HG03039 (cell line): ENCODE data around the gene CNGA1.

ENCODE experiments used
- ATAC-seq: cut with Tn5 transposase; IDR thresholded peaks from one replicate; pipeline ENCODE4 v1.9.1; 2021; ENCODE audit warnings: mild to moderate bottlenecking, moderate library complexity; ENCODE audit not compliant: unreplicated experiment

The CNGA1 gene

GRCh38 chr4:48016141-48017107 lies at the start of gene CNGA1, which contains the start of gene NIPAL1:
Gene CNGA1 (minus strand): TSS chr4:48016681. CDS start chr4:47952689, 63,992 bp downstream.
Gene NIPAL1 (plus strand): TSS chr4:48016772. CDS start chr4:48016840, 68 bp downstream.
- ATAC-seq = peak; percentile 95

- peak; percentile 75 for ATAC-seq
Measured at GRCh38 chr4:48065587-48066052, 49.1 kb upstream of the CNGA1 start.

GRCh38 chr4:48064349-48064748 lies 47.9 kb upstream of the CNGA1 start:
- peak; percentile 49 for ATAC-seq

- ATAC-seq = no peak
Measured at GRCh38 chr4:48058617-48059530, 42.4 kb upstream of the CNGA1 start.

- no peak for ATAC-seq
Measured at GRCh38 chr4:48051078-48051477, 34.6 kb upstream of the CNGA1 start.

- no peak for ATAC-seq
Measured at GRCh38 chr4:48049483-48049882, 33.0 kb upstream of the CNGA1 start.

GRCh38 chr4:48047896-48048295 lies 31.4 kb upstream of the CNGA1 start:
- ATAC-seq = peak; percentile 17

GRCh38 chr4:48047421-48047844 lies 31.0 kb upstream of the CNGA1 start:
- ATAC-seq = peak; percentile 97

- ATAC-seq = no peak
Measured at GRCh38 chr4:48046059-48046458, 29.6 kb upstream of the CNGA1 start.

- ATAC-seq = no peak
Measured at GRCh38 chr4:48044298-48044697, 27.8 kb upstream of the CNGA1 start.

GRCh38 chr4:48043504-48043903 lies 27.0 kb upstream of the CNGA1 start:
- no peak for ATAC-seq

- no peak for ATAC-seq
Measured at GRCh38 chr4:48042979-48043461, 26.5 kb upstream of the CNGA1 start.

- no peak for ATAC-seq
Measured at GRCh38 chr4:48041535-48042137, 25.2 kb upstream of the CNGA1 start.

- ATAC-seq = no peak
Measured at GRCh38 chr4:48039561-48039960, 23.1 kb upstream of the CNGA1 start.

GRCh38 chr4:48038666-48039065 lies 22.2 kb upstream of the CNGA1 start:
- no peak for ATAC-seq

GRCh38 chr4:48037117-48037462 lies 20.6 kb upstream of the CNGA1 start:
- no peak for ATAC-seq

GRCh38 chr4:48035952-48036351 lies 19.5 kb upstream of the CNGA1 start:
- no peak for ATAC-seq

GRCh38 chr4:48033825-48034413 lies 17.4 kb upstream of the CNGA1 start:
- no peak for ATAC-seq

- no peak for ATAC-seq
Measured at GRCh38 chr4:48033412-48033811, 16.9 kb upstream of the CNGA1 start.

GRCh38 chr4:48032721-48033120 lies 16.2 kb upstream of the CNGA1 start:
- no peak for ATAC-seq
